GM19023 (cell line): ENCODE results near the gene S100Z.
"Not testable (repeated sequence)": the region's sequence is repeated elsewhere in the genome, so short reads cannot be mapped to it uniquely, and the experiment has no call there.

Experiments used
- ATAC-seq: cut with Tn5 transposase; IDR thresholded peaks from one replicate; pipeline ENCODE4 v1.9.1; 2021; ENCODE audit warnings: mild to moderate bottlenecking, moderate library complexity; ENCODE audit not compliant: unreplicated experiment

S100Z gene

GRCh38 chr5:76867827-76868693, 18.2 kb downstream of the S100Z start:
- no peak for ATAC-seq

GRCh38 chr5:76870046-76870445, 20.2 kb downstream of the S100Z start:
- no peak for ATAC-seq

- ATAC-seq = no peak
These were observed 24.3 kb downstream of the S100Z start for GRCh38 chr5:76874088-76874581.

- ATAC-seq = no peak
These were observed 39.0 kb downstream of the S100Z start for GRCh38 chr5:76888733-76889300.

GRCh38 chr5:76893294-76893693, 43.5 kb downstream of the S100Z start:
- no peak for ATAC-seq

GRCh38 chr5:76896196-76896595, 46.4 kb downstream of the S100Z start:
- ATAC-seq = no peak

GRCh38 chr5:76901522-76901921, 51.7 kb downstream of the S100Z start:
- no peak for ATAC-seq

- ATAC-seq = no peak
These were observed 58.4 kb downstream of the S100Z start for GRCh38 chr5:76908166-76908565.

- not testable (repeated sequence) for ATAC-seq
These were observed 60.6 kb downstream of the S100Z start for GRCh38 chr5:76910344-76910933.

GRCh38 chr5:76914671-76915070, 64.9 kb downstream of the S100Z start:
- not testable (repeated sequence) for ATAC-seq

- no peak for ATAC-seq
These were observed 68.7 kb downstream of the S100Z start for GRCh38 chr5:76918539-76918938.

- no peak for ATAC-seq
These were observed 70.7 kb downstream of the S100Z start for GRCh38 chr5:76920491-76920890.

GRCh38 chr5:76926329-76927105, 76.7 kb downstream of the S100Z start:
- ATAC-seq = no peak

GRCh38 chr5:76927961-76928360, 78.1 kb downstream of the S100Z start:
- no peak for ATAC-seq

GRCh38 chr5:76930083-76930482, 80.3 kb downstream of the S100Z start:
- no peak for ATAC-seq

GRCh38 chr5:76938177-76938576, 88.4 kb downstream of the S100Z start:
- no peak for ATAC-seq

GRCh38 chr5:76941000-76941399, 91.2 kb downstream of the S100Z start:
- ATAC-seq = no peak

- ATAC-seq = no peak
These were observed 91.6 kb downstream of the S100Z start for GRCh38 chr5:76941442-76941841.

- no peak for ATAC-seq
These were observed 92.8 kb downstream of the S100Z start for GRCh38 chr5:76942581-76942980.

GRCh38 chr5:76943006-76943405, 93.2 kb downstream of the S100Z start:
- no peak for ATAC-seq

GRCh38 chr5:76944638-76945037, 94.8 kb downstream of the S100Z start:
- no peak for ATAC-seq
